Ureter (tissue), 1 donor: ENCODE data around the gene USP34. TPM values are rescaled to one million over a fixed set of nuclear protein-coding genes. Genes with fewer than 3 reads are reported as not detected.
"Not testable (repeated sequence)": the region's sequence is repeated elsewhere in the genome, so short reads cannot be mapped to it uniquely, and the experiment has no call there.

ENCODE experiments used
- DNase-seq: peaks from one replicate; pipeline ENCODE4 v3.0.0-alpha.2; 2020; ENCODE audit warnings: low spot score
- total RNA-seq: library from RNA; stranded (reverse); gene quantifications from one replicate; pipeline ENCODE4 v1.2.4, GENCODE V29; 2023
- donor health status: DM: yes; HTN: yes; CAD: no.

The USP34 gene
- total RNA-seq, 1 donor from 2014 or later = 152 TPM

DNA sequence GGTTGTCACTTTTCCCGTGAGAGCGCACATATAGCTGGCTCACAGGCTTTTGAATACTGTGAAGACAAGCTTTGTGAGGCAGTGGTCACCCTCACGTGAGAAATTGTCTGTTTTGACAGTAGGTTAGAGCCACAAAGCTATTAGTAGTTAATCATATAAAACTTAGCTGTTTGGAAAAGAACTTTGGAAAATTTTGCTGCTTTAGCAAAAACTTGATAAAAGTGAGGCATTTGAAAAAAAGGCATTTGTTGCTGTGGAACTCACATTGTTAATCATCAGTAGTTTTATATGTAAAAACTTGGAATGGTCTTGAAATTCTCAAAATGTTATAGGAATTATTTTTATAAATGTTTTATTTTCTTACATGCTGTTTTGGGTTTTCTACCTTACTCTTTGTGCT is 286.6 kb downstream of the USP34 start:
- DNase-seq = no peak

DNA sequence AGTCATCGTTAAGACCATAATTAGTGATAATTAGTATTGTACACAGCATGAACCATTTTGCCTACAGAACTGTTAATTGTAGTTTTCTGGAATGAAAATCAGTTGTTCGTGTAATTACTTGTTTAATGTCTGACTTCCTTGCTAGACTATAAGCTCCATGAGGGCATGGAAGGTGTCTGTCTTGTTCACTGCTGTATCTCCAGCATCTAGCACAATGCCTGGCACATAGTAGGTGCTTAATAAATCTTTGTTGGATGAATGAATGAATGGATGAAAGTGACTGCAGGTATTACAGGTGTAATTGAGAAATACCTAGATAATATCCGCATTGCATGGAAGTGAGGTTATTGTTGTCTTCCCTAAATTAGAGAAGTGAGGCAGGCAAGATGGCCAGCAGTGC is 287.1 kb downstream of the USP34 start:
- DNase-seq = no peak

DNA sequence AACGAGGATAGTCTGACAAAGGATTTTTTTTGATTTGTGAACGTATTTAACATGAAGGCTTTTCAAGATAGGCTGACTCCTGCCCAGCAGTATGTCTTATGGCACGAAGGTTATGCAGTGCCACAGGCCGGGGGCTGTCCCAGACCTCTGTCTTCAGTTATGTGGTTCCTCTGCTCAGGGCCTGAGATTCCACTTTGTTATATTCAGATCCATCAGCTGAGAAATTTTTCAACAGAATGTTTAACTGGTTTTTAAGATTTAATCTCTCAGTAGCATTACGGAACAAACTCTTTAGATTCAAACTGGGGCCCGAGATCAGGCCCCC is 288.9 kb downstream of the USP34 start:
- no peak for DNase-seq

DNA sequence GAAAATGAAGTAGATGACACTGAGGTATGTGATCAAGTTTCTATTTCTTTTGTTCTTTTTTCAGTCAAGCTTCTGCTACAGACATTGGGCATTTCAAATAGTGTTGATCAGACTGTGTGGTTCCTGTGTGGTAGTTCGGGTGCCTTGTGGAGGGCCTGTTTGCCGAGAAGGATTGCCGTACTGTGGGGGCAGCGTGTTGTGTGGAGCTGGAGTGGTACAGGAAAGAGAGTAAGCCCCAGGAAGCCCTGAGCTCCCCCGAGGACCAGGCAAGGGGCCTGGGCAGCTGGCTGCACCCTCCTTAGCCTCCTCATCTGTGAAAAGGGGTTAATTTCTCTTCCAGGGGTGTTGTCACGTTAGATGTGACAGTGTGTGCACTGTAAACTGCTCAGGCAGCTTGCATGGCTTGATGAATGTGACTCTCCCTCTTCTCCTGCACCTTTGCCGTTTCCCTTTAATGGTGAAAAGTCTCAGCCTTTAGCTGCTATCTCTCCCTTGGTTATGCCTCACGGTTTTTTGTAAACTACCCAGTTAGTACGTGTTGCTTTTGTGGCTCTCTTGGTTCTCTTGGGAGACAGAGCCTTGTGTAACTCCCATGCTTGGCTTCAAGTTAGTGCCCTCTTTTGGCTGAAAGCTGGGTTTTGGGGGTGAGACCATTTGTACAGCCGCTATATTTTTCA is 289.4 kb downstream of the USP34 start:
- DNase-seq = no peak

DNA sequence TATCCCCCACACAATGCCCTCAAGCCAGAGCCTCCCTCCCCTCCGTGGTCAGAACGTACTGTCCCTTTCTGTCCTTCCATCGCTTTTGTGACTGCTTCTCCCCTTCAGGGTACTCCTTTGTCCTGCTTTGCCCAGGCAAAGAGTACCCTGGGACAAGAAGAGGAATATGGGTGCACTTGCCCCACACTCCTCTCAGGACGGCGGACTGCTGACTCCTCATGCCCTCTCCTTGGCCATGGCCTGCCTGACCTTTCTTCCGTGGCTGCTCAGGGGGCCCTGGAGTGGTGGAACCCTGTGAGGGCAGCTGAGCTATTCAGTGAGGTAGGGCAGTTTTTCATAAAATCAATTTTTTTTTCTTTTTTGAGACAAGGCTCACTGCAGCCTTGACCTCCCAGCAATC is 290.2 kb downstream of the USP34 start:
- DNase-seq = no peak

DNA sequence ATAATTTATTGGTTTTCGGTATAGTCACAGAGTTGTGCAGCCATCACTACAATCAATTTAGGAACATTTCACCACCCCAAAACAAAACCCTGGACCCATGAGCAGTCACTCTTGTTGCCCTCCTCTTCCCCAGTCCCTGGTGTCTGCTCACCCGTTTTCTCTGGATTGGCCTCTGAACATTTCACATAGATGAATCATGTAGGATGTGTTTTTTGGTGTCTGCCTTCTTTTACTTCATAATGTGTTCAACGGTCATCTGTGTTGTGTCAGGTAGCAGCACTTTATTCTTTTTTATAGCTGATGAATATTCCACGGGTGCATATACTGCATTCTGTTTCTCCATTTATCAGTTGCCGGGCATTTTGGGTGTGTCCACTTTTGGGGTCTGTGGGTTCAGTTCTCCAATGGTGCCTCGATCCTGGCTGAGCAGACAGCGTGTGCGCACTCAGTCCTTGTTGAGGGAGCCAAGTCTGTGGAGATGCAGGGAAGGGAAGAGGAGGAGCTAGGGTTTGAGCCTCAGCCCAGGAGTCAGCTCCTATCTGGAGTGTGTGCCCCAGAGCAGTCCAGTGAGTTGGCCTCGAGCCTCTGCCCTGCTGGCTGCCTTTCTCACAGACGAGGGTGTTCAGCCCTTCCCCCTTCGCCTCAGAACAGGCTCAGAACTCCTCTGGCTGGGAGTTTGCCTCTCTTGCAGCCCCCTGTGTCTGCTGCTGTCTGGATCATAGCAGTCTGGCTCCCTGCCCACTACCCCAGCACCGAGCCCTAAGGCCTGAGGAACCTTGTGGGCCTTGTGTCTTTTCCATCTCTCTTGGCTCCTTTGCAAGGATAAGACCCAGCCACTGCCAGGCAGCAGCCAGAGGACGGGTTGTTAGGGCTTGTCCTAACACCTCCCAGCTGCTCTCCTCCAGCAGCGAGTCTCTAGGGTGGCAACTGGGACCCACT is 290.9 kb downstream of the USP34 start:
- DNase-seq = peak; percentile 67

DNA sequence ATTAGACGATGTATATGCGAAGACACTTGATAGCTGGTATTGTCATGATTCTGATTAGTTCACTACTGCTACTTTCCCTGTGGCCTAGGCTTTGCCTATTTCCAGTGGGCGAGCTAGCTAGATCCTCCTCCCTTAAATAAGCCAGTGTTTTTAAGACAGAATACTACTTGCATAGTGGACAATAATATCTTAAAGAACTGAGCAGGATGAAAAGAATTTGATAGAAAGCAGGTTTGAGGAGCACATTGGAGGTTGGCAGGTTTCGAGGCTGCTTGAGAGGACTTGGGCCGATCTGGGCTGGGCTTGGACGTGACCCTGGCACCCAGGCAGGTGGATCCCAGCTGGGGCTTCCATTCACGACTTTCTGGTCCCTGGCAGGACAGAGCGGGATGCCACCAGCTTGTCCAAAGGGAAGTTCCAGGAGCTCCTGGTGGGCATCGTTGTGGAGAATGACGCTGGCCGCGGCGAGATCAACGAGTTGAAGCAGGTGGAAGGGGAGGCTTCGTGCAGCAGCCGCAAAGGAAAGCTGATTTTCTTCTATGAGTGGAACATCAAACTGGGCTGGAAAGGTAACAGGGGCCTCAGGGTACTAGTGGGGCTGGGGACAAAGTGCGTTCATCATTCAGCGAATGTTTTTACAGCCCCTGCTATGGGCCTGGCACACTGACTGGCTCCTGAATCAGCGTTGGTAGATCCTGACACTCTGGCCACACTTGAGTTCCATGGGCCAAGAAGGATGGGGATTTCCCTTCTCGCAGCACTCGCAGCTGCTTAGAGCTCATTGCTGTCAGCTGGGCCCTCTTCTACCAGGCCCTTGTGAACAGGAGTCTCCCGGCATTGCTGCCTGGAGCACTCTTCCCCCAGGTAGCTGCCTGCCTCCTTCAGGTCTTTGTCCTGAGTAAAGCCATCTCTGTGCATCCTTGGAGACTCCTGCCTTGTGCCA is 292.0 kb downstream of the USP34 start:
- DNase-seq = no peak

DNA sequence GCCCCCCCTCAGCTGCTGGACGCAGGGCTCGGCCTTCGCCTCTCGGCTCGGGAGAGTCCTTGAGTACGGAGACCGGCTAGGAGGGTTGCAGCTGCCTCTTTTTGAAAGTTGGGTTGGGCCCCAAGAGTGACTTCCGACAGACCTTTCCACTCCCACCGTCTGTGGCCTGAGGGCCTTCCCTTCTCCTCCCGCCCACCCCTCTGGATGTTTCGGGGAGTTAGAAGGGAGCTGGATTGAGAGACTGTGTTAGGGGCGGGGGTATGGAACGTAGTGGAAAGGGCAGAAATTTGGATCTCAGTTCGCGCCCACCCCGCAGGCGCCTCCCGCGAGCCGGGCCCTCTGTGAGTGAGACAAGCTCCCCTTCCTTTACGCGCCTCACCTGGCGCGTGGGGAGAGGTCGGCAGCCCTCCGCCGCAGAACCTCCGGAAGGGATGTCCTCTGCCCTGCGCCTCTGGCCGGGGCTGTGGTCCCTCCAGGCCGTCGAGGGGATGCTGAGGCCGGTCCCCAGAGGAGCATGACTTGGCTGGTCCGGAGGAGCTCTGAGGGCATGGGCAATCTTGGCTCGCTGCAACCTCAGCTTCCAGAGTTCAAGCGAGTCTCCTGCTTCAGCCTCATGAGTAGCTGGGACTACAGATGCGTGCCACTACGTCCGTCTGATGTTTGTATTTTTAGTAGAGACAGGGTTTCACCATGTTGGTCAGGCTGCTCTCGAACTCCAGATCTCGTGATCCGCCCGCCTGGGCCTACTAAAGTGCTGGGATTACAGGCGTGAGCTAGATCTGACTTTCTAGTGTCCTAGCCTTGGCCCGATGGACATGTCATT is 292.9 kb downstream of the USP34 start:
- peak; percentile 55 for DNase-seq

DNA sequence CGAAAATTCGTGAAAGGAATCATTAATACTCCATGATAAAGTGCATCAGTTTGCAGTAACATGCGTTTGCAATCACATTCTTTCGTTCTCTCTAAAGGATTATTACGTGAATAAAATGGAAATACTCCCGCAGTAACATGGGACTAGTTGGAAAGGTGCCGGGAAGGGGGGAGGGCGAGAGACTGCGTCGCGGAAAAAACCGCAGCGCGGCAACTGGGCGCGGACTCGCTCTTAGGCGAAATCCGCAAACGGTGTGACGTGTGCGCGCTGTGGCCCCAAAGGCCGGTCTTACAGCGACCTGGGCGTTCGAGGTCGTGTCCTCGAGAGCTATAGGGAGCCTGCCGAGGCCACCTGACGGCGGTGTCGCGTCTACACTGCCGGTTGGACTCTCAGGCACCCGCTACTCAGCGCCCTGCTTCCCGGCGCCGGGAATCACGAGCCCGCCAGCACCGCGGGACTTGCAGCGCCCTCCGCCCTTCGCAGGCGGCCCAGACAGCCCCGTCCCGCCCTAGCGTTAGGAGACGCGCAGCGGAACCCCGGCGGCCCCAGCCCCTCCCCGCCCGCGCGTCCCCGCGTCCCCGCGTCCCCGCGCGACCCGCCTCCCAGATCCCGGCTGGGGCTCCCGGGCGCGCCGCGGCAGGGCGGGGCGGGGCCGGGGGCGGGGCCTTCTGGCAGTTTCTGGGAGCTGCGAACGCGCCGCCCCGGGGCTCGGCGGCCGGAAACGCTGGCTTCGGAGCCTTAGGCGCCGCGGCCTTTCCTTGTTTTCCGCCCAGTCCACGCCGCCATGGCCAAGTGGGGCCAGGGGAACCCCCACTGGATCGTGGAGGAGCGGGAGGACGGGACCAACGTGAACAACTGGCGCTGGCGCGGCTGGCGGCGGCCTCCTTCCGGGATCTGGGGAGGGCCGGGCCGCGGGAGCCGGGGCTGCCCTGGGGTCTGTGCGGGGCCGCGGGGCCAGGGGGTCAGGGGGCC is 293.8 kb downstream of the USP34 start:
- DNase-seq = peak; percentile 94

DNA sequence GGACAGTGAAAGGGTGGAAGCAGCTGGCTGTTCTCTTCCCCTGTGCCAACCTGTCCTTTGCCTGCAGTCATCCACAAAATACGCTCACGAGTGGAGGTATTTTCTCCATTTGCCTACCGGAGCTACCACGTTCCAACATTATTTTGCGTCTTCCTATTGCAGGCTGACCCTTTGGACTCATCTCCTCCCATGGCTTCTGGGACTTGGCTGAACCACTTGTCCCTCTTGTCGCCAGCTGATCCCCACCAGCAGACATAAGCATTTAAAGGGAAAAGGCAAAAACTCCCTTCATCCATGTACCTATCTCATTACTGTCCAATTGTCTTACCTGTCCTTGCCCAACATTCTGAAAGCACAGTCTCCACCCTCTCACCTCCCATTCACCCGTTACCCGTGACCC is 295.9 kb downstream of the USP34 start:
- DNase-seq = no peak

DNA sequence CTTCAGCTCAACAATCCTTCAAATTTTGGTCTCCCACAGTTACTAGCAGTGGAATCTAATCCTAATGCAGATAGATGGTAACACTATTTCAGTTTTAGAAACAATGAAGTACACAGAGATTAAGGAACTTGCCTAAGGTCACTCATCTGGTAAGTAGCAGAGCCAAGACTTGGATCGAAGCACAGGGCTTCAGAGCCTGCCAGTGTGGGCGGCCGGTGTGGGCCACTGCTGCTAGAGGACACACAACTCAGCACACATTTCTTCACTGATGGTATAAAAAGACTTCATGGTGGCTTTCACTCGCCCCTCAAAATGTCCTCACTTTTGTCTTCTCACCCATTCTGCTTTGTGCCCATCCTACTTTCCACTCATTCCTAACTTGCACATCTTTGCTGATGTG is 297.8 kb downstream of the USP34 start:
- DNase-seq = no peak

DNA sequence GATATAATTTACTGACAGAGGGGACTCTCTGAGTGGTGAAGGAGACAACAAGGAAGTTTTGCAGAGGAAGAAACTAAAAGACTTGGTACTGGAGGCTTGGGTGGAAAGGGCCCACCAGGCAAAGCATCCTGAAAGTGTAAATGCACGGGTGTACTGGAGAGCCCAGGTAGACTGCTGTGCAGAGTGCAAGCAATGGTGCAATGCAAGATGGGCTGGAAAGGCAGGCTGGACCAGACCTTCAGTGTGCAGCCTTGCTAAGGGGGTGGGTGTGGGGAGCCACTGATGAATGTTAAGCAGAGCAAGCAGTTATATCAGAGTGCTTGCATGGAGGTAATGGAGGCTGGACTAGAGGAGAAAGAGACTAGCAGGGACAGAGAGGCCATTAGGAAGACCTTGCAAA is 298.2 kb downstream of the USP34 start:
- DNase-seq = no peak

DNA sequence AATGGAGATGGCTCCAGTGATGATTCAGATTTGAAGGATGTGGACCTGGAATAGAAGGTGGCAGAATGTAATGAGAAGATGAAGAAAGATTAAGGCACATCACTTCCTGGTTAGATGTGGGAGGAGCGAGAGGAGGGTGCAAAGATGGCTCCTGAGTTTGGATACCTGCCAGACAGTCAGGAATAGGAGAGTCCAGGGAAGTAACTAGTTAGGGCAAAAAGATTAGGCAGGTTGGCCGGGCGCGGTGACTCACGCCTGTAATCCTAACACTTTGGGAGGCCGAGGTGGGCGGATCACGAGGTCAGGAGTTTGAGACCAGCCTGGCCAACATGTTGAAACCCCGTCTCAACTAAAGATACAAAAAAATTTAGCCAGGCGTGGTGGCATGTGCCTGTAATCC is 303.3 kb downstream of the USP34 start:
- no peak for DNase-seq

DNA sequence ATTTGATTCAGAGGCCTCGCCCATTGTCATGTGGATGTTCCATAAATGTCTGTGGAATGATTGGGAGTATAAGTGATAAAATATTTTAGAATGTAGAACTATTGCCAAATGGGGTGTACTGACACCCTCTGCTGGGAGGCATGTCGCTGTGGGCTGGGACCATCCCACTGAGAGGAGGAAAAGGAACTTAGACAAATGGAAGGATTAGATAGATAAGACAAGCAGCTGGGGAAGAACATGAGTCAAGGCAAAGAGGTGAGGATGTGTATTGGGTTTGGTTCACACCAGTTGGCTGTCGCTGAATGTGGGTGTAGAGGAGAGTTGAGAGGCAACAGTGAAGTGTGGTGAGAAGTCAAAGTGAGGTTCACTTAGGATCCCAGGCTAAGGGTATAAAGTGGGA is 304.9 kb downstream of the USP34 start:
- no peak for DNase-seq

DNA sequence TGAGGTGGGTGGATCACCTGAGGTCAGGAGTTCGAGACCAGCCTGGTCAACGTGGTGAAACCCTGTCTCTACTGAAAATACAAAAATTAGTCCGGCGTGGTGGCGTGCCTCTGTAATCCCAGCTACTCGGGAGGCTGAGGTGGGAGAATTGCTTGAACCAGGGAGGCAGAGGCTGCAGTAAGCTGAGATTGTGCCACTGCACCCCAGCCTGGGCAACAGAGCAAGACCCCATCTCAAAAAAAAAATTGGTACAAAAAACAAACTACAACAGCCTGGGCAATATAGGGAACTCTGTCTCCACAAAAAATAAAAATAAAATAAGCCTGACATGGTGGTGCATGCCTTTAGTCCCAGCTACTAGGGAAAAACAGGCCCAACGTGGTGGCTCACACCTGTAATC is 305.8 kb downstream of the USP34 start:
- DNase-seq = not testable (repeated sequence)

DNA sequence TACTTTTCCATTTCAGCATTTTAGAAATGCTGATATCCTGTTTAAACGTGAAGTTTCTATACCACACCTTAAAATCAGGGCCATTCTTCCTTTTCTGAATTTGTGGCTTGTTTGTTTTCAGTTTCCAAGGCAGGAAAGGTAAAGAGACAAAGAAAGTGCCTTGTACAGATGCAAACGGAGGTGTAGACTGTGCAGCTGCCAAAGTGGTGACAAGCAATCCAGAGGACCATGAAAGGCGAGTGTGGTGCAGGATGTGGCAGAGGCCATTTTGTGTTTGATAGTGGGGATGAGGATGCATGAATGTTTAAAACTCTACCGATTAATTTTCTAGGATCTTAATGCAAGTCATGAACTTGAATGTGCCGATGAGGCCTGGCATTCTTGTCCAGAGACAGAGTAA is 308.2 kb downstream of the USP34 start:
- no peak for DNase-seq

DNA sequence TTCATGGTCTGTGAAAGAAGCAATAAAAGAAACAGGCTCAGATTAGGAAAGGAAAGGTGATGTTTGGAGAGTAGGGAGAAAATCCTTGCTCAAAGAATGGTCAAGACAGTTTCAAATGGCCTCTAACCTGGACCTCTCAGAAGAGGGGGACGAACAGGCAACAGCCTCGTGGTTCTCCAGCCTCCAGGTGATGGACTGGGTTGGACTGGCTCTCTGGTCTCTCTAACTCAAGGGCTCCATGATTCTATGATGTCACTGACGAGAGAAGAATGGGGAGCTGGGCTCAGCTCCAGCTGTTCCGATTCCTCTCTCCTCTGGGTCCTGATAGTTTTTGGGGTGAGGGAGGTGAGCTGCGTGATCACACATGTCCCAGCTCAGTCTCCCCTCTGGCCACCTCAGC is 309.0 kb downstream of the USP34 start, which contains the start of gene C2orf74:
Gene C2orf74, plus strand, starts transcription at position 301 of the 400 bp plus-strand sequence. CDS start 327 bp downstream, outside the sequence.
- DNase-seq = no peak

DNA sequence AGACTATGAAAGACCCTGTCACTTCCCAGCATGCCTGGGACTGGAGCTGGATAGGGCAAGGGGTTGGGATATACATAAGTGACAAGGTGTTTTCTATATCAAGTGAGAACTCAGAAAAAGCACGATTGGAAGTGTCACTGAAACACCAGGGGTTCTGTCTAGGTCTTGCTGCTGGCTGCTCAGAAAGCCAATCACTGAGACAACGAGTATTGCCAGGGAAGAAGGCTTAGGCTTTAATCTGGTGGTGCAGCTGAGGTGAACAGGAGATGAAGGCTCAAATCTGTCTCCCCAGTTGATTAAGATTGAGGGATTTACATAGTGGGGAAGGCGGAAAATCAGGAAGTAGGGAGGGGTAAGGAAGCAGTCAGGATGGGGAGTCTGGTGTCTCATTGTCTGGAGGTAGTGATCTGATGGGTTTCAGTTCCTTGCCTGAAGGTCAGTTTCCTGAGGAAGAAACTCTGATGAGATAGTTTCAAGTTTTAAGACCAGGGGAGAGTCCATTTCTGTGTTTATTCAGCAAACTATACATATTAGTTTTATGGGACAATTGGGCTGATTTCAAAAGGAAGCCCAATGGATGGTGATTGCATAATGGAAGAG is 312.4 kb downstream of the USP34 start:
- DNase-seq = no peak

DNA sequence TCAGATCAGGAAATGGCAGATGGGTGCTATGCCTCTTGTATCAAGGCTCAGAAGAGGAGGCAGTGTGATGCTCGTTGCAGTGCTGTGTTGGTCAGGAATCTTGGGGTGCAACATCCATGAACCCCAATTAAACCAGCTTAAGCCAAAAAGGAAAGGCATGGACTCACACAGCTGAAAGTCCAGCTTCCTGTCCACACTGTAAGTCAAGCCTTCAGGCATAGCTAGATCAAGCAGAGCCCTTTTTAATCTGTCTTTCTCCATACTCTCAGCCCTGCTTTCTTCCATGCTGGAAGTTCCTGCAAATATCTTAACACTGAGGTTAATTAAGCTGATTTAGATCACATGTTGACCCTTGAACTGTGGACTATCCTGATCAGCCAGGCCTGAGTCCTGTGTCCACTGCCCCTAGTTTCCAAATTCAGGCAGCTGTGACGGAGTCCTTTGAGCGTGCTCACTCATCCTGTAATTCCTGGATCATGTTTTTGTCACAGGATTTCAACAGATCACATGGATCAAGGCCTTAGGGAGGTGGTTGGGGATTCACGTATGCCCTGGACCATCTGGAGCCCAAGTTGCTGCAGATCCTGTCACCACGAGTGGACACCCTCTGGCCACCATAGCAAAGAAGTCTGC is 313.4 kb downstream of the USP34 start:
- DNase-seq = no peak
